Measurements from ENCODE around the gene ITPRID1. TPM values are rescaled to one million over a fixed set of nuclear protein-coding genes. Genes with fewer than 3 reads are reported as not detected.

ITPRID1 gene
- total and polyA plus RNA-seq, 10 of the 15 experiments (the other 5 are each of a cell fraction or from before 2014, with no cell fraction given), result 0.06 TPM; not detected in 9

GRCh38 chr7:31488562-31489203 is 25.2 kb upstream of the ITPRID1 start (continued):
- no peak for TF ChIP-seq IKZF2 (IDR thresholded peaks at IDR 0.05)
- TF ChIP-seq CHD2 (IDR thresholded peaks at IDR 0.05; ENCODE audit: borderline replicate concordance, low read depth, low read length), result no peak
- no peak for TF ChIP-seq TARDBP (IDR thresholded peaks at IDR 0.05; ENCODE audit: borderline replicate concordance)
- TF ChIP-seq RAD21 (IDR thresholded peaks at IDR 0.05; ENCODE audit: insufficient read depth, low read depth, low read length), result peak; percentile 69
- no peak for TF ChIP-seq FOXM1 (IDR thresholded peaks at IDR 0.05; ENCODE audit: low read depth, low read length)
- peak; percentile 61; the same call in 1 of the 2 replicates for TF ChIP-seq YY1 (IDR thresholded peaks at IDR 0.05; ENCODE audit: low read depth, low read length)
- no peak for TF ChIP-seq RFX5 (IDR thresholded peaks at IDR 0.05; ENCODE audit: low read depth, low read length)
- TF ChIP-seq MXI1 (IDR thresholded peaks at IDR 0.05; ENCODE audit: low read depth, low read length), result no peak
- 0 out of 3 replicates have a peak, but pooled peaks have one; percentile 18 for TF ChIP-seq POU2F2 (IDR thresholded peaks at IDR 0.05; ENCODE audit: borderline replicate concordance, low read depth, low read length)
- TF ChIP-seq WRNIP1 (IDR thresholded peaks at IDR 0.05; ENCODE audit: borderline replicate concordance, low read depth, low read length), result no peak
- TF ChIP-seq ZBTB11 (CRISPR knock-in tag; IDR thresholded peaks at IDR 0.05), result no peak
- no peak for TF ChIP-seq ATF7 (IDR thresholded peaks at IDR 0.05; ENCODE audit: low read depth)
- peak; percentile 92 for TF ChIP-seq SMC3 (IDR thresholded peaks at IDR 0.05; ENCODE audit: borderline replicate concordance, low read length)
- TF ChIP-seq CTCF (IDR thresholded peaks at IDR 0.05 in 2 of 3, conservative IDR thresholded peaks at IDR 0.05 in 1 of 3; ENCODE audit: control insufficient read depth in 2 of 3, extremely low read depth in 1 of 3, insufficient read depth in 1 of 3, low read depth in 3 of 3, low read length in 3 of 3), result peak; percentile 71 to 90 (median 89)
- TF ChIP-seq PBX3 (IDR thresholded peaks at IDR 0.05; ENCODE audit: insufficient replicate concordance, low read depth, low read length), result no peak
- no peak for TF ChIP-seq PML (IDR thresholded peaks at IDR 0.05; ENCODE audit: low read length)
- no peak for TF ChIP-seq EP300 (IDR thresholded peaks at IDR 0.05; ENCODE audit: borderline replicate concordance in 1 of 2, control insufficient read depth in 1 of 2, low read depth in 2 of 2, low read length in 2 of 2)
- TF ChIP-seq RUNX3 (IDR thresholded peaks at IDR 0.05; ENCODE audit: low read length), result peak; percentile 64
- no peak for TF ChIP-seq ZNF592 (IDR thresholded peaks at IDR 0.05)
